ENCODE measurements around the gene MAMSTR. TPM values are rescaled to one million over a fixed set of nuclear protein-coding genes. Genes with fewer than 3 reads are reported as not detected.

Gene MAMSTR
- total and polyA plus RNA-seq, 9 of the 15 experiments (the other 6 are each of a cell fraction or from before 2014, with no cell fraction given): 0.08 to 1.00 (median 0.40) TPM; not detected in 1

- TF ChIP-seq CUX1 (CRISPR knock-in tag; IDR thresholded peaks at IDR 0.05): no peak
- TF ChIP-seq SP1 (CRISPR knock-in tag; IDR thresholded peaks at IDR 0.05): peak; percentile 77; the same call in 1 of the 2 replicates
- no peak; the same call in 1 of the 2 replicates for TF ChIP-seq TOE1 (IDR thresholded peaks at IDR 0.05; ENCODE audit: borderline replicate concordance)
- TF ChIP-seq TOE1 (CRISPR knock-in tag; IDR thresholded peaks at IDR 0.05; ENCODE audit: borderline replicate concordance, low read depth): no peak
- TF ChIP-seq ZC3H4 (CRISPR knock-in tag; IDR thresholded peaks at IDR 0.05; ENCODE audit: borderline replicate concordance): no peak; the same call in 1 of the 2 replicates
- TF ChIP-seq, protein P1, sequence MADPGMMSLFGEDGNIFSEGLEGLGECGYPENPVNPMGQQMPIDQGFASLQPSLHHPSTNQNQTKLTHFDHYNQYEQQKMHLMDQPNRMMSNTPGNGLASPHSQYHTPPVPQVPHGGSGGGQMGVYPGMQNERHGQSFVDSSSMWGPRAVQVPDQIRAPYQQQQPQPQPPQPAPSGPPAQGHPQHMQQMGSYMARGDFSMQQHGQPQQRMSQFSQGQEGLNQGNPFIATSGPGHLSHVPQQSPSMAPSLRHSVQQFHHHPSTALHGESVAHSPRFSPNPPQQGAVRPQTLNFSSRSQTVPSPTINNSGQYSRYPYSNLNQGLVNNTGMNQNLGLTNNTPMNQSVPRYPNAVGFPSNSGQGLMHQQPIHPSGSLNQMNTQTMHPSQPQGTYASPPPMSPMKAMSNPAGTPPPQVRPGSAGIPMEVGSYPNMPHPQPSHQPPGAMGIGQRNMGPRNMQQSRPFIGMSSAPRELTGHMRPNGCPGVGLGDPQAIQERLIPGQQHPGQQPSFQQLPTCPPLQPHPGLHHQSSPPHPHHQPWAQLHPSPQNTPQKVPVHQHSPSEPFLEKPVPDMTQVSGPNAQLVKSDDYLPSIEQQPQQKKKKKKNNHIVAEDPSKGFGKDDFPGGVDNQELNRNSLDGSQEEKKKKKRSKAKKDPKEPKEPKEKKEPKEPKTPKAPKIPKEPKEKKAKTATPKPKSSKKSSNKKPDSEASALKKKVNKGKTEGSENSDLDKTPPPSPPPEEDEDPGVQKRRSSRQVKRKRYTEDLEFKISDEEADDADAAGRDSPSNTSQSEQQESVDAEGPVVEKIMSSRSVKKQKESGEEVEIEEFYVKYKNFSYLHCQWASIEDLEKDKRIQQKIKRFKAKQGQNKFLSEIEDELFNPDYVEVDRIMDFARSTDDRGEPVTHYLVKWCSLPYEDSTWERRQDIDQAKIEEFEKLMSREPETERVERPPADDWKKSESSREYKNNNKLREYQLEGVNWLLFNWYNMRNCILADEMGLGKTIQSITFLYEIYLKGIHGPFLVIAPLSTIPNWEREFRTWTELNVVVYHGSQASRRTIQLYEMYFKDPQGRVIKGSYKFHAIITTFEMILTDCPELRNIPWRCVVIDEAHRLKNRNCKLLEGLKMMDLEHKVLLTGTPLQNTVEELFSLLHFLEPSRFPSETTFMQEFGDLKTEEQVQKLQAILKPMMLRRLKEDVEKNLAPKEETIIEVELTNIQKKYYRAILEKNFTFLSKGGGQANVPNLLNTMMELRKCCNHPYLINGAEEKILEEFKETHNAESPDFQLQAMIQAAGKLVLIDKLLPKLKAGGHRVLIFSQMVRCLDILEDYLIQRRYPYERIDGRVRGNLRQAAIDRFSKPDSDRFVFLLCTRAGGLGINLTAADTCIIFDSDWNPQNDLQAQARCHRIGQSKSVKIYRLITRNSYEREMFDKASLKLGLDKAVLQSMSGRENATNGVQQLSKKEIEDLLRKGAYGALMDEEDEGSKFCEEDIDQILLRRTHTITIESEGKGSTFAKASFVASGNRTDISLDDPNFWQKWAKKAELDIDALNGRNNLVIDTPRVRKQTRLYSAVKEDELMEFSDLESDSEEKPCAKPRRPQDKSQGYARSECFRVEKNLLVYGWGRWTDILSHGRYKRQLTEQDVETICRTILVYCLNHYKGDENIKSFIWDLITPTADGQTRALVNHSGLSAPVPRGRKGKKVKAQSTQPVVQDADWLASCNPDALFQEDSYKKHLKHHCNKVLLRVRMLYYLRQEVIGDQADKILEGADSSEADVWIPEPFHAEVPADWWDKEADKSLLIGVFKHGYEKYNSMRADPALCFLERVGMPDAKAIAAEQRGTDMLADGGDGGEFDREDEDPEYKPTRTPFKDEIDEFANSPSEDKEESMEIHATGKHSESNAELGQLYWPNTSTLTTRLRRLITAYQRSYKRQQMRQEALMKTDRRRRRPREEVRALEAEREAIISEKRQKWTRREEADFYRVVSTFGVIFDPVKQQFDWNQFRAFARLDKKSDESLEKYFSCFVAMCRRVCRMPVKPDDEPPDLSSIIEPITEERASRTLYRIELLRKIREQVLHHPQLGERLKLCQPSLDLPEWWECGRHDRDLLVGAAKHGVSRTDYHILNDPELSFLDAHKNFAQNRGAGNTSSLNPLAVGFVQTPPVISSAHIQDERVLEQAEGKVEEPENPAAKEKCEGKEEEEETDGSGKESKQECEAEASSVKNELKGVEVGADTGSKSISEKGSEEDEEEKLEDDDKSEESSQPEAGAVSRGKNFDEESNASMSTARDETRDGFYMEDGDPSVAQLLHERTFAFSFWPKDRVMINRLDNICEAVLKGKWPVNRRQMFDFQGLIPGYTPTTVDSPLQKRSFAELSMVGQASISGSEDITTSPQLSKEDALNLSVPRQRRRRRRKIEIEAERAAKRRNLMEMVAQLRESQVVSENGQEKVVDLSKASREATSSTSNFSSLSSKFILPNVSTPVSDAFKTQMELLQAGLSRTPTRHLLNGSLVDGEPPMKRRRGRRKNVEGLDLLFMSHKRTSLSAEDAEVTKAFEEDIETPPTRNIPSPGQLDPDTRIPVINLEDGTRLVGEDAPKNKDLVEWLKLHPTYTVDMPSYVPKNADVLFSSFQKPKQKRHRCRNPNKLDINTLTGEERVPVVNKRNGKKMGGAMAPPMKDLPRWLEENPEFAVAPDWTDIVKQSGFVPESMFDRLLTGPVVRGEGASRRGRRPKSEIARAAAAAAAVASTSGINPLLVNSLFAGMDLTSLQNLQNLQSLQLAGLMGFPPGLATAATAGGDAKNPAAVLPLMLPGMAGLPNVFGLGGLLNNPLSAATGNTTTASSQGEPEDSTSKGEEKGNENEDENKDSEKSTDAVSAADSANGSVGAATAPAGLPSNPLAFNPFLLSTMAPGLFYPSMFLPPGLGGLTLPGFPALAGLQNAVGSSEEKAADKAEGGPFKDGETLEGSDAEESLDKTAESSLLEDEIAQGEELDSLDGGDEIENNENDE (IDR thresholded peaks at IDR 0.05; ENCODE audit: low read depth, low read length): no peak
- no peak for TF ChIP-seq CEBPG (CRISPR knock-in tag; IDR thresholded peaks at IDR 0.05)
- 0 out of 4 replicates have a peak, but pooled peaks of 1 of the 2 experiments have one; percentile 26 for TF ChIP-seq CEBPG (tag; conservative IDR thresholded peaks at IDR 0.05 in 1 of 2, IDR thresholded peaks at IDR 0.05 in 1 of 2)
- no peak for TF ChIP-seq ZNF197 (CRISPR knock-in tag; IDR thresholded peaks at IDR 0.05; ENCODE audit: low read depth)
These were observed 21.8 kb upstream of the MAMSTR start (continued) for GRCh38 chr19:48741129-48741999.

All from K562 (cell line).